GM19023 (cell line): ENCODE measurements around the gene PPARGC1A.

Source experiments
- ATAC-seq: cut with Tn5 transposase; IDR thresholded peaks from one replicate; pipeline ENCODE4 v1.9.1; 2021; ENCODE audit warnings: mild to moderate bottlenecking, moderate library complexity; ENCODE audit not compliant: unreplicated experiment

The PPARGC1A gene

DNA sequence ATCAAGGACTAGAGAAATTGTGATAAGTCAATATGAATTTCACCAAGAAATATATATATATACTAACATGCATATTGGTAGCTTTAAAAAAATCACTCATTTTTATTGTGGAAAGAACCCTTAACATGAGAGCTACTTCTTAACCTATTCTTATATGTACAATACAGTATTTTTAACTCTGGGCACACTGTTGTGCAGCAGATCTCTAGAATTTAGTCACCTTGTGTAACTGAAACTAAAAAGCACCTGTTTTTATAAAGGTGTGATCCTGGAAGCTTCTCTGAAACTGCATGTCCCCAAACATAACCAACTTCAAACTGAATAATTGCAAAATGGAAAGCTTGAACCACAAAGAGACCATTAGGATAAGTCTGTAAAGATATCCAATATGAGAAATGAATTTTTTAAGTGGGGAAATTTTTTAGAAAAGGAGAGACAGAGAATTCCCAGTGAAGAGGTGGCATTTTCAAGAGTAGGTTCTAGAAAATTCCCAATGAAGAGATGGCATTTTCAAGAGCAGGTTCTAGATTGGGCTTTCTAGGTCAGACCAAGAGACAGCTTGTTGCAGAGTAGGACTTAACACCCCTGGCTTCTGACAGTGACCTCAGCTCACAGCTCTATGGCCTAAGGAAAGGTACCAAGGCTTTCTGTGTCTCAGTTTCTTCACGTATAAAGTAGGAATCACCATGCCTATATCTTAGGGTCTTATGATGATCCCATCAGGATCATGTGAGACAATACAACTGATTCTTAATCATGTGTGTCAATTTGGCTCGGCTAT, 22.0 kb upstream of the PPARGC1A start:
- ATAC-seq: no peak

DNA sequence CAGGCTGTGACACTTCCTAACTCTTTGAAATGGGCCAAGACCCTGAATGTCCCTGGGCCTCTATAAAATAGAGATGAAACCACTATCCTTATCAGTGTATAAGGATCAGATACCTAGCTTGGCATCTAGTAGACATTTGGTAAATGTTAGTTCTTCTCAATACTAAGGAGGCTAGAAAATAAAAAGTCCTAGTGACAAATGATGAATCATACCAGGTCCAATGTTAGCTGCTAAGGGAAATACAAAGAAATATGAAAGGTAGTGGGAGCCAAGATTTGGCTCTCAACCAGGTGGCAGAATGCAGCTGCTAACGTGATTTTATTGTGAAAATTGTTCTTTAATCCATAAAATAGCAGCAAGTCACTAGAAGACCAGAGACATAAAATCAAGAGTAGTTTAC, 19.8 kb upstream of the PPARGC1A start:
- no peak for ATAC-seq

DNA sequence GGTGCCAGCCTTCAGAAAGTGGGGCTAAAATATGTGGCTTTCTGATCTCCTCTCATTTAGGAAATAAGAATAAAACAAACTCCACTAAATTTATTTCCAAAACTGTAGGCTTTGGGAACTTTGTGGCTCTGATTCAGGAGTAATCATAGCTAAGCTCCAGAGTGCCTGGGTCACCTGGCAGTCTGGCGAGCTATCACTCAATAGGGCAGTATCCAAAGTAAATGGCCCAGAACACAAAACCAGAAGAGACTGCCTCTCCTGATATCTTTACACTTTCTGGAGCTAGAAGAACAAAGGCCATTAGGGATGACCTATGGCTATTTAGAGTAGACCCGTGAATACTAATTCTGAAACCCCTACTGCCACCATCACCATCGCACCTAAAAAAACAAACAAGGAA, 17.0 kb upstream of the PPARGC1A start:
- no peak for ATAC-seq

- no peak for ATAC-seq
These were observed 14.8 kb upstream of the PPARGC1A start for GRCh38 chr4:23904639-23905071.

GRCh38 chr4:23903859-23904438, 14.1 kb upstream of the PPARGC1A start:
- ATAC-seq: no peak

DNA sequence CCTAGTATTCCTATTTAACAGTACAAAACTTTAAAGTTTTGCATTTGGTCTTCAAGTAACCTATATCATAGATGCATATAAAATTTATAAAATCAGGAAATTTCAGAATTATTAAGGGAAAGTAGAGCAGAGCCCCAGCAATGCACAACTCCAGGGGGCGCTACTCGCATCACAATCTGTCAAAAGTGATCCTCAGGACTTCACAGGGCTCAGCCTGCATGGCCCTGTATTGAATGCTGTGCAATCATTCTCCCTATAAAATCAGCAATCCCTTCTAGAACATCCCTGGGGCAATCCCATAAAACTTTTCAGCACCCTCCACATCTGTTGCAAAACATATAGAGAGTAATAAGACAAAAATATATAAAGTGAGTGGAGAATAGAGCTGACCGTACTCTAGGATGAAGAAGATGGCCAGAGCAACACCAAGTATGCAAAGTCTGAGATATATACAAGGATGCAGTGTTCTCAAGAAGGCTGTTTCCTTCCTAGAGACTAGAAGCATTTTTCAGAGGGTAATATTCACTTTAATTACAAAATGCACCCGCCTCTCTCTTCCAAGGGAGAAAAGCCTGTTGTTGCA, 12.5 kb upstream of the PPARGC1A start:
- no peak for ATAC-seq

DNA sequence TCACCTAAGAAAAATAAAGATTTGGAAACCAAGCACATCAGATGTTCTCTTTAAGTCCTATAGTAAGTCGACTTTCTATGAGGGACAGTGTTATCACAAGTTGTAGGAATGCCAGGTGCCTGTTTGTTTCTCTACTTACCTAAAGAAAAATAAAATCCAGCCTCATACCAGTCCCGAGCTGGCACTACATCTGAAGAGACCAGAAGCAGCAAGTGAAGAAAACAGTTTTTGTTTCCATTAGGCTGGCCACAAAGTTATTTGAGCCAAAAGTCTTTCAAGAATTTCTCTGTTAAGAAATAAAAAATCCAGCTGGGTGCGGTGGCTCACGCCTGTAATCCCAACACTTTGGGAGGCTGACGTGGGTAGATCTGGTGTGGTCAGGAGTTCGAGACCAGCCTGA, 10.8 kb upstream of the PPARGC1A start:
- ATAC-seq: no peak

GRCh38 chr4:23899565-23899964, 9.7 kb upstream of the PPARGC1A start:
- ATAC-seq: no peak

DNA sequence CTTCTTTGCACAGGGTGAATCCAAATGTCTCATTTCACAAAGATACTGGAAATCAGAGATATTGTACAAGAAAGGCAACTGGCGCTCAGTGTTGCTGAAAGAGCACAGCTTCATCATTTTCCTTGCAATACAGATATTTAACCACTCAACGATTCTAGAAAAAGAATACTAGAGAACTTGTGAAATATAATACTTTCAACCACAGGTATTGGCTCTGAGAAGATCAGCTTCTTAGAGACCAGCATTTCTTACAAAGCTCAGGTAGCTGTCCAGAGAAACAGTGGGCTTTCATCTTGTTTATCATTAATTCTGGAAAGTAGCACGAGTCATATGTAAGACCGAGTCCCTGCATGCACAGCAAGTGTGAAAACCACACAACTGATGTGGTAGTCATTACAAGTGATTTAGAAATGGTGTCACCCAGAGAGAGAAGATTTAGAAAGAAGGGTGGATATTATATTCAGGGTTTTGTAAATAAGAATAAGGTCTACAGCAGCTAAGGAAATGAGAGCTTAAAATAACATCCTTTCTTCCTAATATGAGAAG, 7.8 kb upstream of the PPARGC1A start:
- ATAC-seq: no peak

DNA sequence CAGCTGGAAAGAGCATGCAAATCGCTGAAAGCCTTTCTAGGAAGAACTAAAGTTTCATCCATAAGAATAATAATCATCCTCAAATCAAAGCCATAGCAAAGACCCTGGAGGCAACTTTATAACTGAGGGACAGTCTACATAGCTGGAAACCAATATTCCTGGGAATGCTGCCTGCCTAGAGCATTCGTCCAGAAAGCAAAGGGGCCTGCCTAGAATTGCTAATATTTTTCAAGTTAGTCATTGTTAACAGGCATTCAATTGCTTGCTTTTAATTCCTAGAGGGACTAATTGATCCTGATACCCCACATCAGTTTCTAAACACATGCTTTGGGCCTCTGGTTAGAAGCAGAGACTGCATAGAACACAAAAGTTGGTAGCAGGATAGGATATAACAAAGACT, 4.2 kb upstream of the PPARGC1A start:
- ATAC-seq: no peak

- no peak for ATAC-seq
These were observed 1.2 kb upstream of the PPARGC1A start for GRCh38 chr4:23891064-23891421.

GRCh38 chr4:23890369-23891063, 669 bp upstream of the PPARGC1A start:
- ATAC-seq: no peak

- ATAC-seq: no peak
These were observed 456 bp downstream of the PPARGC1A start for GRCh38 chr4:23889391-23889790.

DNA sequence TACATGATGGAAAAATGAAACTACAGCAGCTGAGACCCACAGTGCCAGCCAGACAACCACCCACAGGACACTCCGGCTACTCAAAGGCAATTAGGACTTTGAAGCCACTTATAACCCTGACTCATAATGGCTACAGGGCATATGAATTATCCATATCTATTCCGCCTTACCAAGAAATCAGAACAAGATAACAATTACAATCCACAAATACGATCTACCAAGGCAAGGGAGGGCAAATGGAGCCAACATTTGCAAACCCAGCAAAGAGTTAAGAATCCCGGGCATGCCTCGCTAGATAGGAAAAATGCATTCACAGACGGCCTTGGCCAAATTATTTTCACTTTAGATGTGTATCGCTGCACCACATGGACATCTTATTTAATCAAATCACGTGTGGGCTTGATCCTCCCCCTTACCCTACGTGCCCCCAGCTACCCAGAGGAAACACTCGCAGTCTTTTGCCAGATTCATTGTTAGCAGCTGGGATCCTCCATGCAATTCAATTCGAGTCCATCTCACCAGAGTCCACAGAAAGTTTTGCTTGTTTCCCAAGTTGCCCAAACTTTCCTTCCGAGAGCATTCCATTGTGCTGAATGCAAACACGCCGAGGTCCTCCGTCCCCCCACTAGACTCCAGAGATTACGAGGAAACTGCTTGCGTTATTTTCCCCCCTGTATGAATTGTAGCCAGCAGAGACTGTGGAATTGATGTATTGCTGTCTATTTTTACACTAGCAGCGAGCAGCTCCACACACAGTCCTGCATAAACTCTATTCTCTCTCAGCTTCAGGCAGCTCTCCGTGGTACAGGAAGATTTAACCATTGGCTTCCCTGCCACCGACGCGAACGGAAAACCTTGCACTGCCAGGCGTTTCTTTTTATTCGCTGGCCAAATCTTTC, 1.2 kb downstream of the PPARGC1A start:
- no peak for ATAC-seq

DNA sequence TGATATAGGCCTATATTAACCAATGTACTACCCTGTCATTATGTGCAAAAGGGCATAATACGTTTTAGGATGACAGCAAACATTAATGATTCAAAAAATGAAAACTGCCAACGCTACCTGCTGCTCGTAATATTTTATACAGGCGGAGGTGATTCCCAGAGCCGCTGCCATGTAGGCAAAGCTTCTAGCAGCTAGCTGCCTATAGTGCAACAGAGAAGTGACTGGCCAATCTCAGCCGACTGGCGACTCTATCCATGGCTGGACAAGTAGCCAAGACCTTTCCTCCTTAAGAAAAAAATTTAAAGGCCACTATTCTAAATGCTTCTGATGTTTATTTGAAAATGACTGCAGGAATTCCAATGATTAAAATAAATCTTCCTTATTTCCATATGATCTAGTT, 1.9 kb downstream of the PPARGC1A start:
- no peak for ATAC-seq

DNA sequence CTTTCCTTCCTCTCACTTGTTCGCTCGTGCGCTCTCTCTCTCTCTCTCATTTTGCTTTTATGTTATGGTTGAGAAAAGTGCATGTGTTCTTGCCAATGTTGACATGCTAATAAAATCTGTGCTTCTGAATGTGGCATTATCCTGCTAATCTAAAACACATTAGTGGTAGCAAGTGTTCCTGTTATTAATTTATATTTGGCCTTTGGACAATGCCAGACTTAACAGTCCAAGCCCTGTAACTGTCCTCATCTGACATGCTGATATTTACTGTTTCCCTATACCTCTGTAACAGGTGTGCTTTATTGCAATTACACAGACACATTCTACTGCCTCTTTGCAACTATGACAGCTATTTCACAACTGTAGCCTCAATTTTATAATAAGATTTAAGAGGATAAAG, 2.7 kb downstream of the PPARGC1A start:
- ATAC-seq: no peak

GRCh38 chr4:23885943-23886590, 3.8 kb downstream of the PPARGC1A start:
- no peak for ATAC-seq

DNA sequence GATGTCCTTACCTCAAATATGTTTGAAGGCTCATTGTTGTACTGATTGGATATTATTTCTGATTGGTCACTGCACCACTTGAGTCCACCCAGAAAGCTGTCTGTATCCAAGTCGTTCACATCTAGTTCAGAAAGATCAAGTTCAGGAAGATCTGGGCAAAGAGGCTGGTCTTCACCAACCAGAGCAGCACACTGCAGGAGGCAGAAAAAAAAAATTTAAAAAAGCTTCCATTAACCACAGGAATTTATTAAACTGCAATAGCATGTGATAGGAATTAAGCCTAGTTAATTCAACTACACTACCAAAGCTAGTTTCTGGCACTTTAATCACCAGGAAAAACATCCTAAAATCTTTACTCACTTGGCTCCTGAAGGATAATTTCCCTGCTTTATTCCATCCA, 5.1 kb downstream of the PPARGC1A start:
- no peak for ATAC-seq

DNA sequence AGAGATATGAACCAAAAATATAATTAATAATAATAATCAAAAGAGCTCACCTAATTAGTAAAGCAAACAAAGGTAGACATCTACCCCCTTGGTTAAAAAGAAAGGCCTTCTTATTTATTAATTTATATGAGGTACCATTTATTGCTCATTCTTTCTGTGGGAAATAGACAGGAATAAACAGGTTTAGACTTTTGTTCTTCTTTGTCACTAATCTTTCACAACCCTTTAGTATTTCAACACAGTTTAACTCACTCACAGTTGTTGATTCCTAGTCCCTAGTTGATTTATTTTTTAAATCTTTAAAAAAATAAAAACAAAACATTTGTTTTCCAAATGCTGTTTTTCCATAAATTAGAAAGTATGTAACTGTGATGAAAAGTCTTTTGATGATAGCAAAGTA, 5.6 kb downstream of the PPARGC1A start:
- ATAC-seq: no peak

GRCh38 chr4:23882976-23883531, 6.8 kb downstream of the PPARGC1A start:
- no peak for ATAC-seq
